Measurements from ENCODE around the gene BICDL2. TPM values are rescaled to one million over a fixed set of nuclear protein-coding genes. Genes with fewer than 3 reads are reported as not detected.
A peak's percentile ranks its signal among the peaks of the same experiment; 100 is the strongest.

BICDL2 gene
- total RNA-seq, 2 donors from 2014 or later, result 91.8 to 107 TPM

- no peak for DNase-seq
- intact Hi-C loops (cut with DNase I, micrococcal nuclease), result no loop called here
- ATAC-seq, result no peak
Observed at GRCh38 chr16:3019594-3020246, 17.0 kb downstream of the BICDL2 start.

- ATAC-seq (no peak), DNase-seq (peak; percentile 31 to 51)
- intact Hi-C loops (cut with DNase I, micrococcal nuclease), result no loop called here
Observed at GRCh38 chr16:3017794-3018506, 18.8 kb downstream of the BICDL2 start, which contains the start of gene CLDN6. Gene CLDN6 (minus strand): TSS chr16:3018183. CDS start chr16:3016021, 2,162 bp downstream.

- DNase-seq, result no peak
- ATAC-seq, result no peak
- intact Hi-C loops (cut with DNase I, micrococcal nuclease), result no loop called here
Observed at GRCh38 chr16:3017344-3017743, 19.4 kb downstream of the BICDL2 start.

- ATAC-seq (no peak), DNase-seq (no peak)
- intact Hi-C loops (cut with DNase I, micrococcal nuclease), result no loop called here
Observed at GRCh38 chr16:3015865-3016521, 20.8 kb downstream of the BICDL2 start.

- no peak for DNase-seq
- ATAC-seq, result no peak
- intact Hi-C loops (cut with DNase I, micrococcal nuclease), result no loop called here
Observed at GRCh38 chr16:3014971-3015370, 21.8 kb downstream of the BICDL2 start.

GRCh38 chr16:3013998-3014690 lies 22.6 kb downstream of the BICDL2 start:
- intact Hi-C loops (cut with DNase I, micrococcal nuclease), result no loop called here
- DNase-seq, result no peak
- ATAC-seq, result no peak

- intact Hi-C loops (cut with DNase I, micrococcal nuclease), result no loop called here
- DNase-seq (no peak), ATAC-seq (no peak)
Observed at GRCh38 chr16:3013491-3013951, 23.2 kb downstream of the BICDL2 start.

GRCh38 chr16:3012828-3013420 lies 23.8 kb downstream of the BICDL2 start, which contains the start of gene CLDN9:
Gene CLDN9 (plus strand): TSS chr16:3012923. CDS start chr16:3013363, 440 bp downstream.
- ATAC-seq (peak; percentile 71), DNase-seq (peak in 1 of 2 donors; percentile 68)
- intact Hi-C loops (cut with DNase I, micrococcal nuclease), result no loop called here

GRCh38 chr16:3012246-3012645 lies 24.5 kb downstream of the BICDL2 start:
- ATAC-seq, result no peak
- intact Hi-C loops (cut with DNase I, micrococcal nuclease), result no loop called here
- DNase-seq, result no peak

GRCh38 chr16:3010510-3010909 lies 26.2 kb downstream of the BICDL2 start:
- intact Hi-C loops (cut with DNase I, micrococcal nuclease), result no loop called here
- no peak for DNase-seq
- ATAC-seq, result no peak

- no peak for ATAC-seq
- intact Hi-C loops (cut with DNase I, micrococcal nuclease), result no loop called here
- peak in 1 of 2 donors; percentile 39 for DNase-seq
Observed at GRCh38 chr16:3009568-3010390, 27.0 kb downstream of the BICDL2 start.

GRCh38 chr16:3008690-3009037 lies 28.1 kb downstream of the BICDL2 start:
- DNase-seq (no peak), ATAC-seq (no peak)
- intact Hi-C loops (cut with DNase I, micrococcal nuclease), result no loop called here

GRCh38 chr16:3007957-3008689 lies 28.6 kb downstream of the BICDL2 start:
- ATAC-seq (no peak), DNase-seq (peak in 1 of 2 donors; percentile 46)
- intact Hi-C loops (cut with DNase I, micrococcal nuclease), result no loop called here

GRCh38 chr16:3007059-3007956 lies 29.4 kb downstream of the BICDL2 start:
- DNase-seq (peak; percentile 78 to 87), ATAC-seq (peak; percentile 64)
- intact Hi-C loops (cut with DNase I, micrococcal nuclease), result no loop called here

- peak; percentile 11 for ATAC-seq
- intact Hi-C loops (cut with DNase I, micrococcal nuclease), result no loop called here
- peak; percentile 76 to 78 for DNase-seq
Observed at GRCh38 chr16:3004781-3005284, 31.9 kb downstream of the BICDL2 start.

GRCh38 chr16:3004319-3004718 lies 32.4 kb downstream of the BICDL2 start:
- peak in 1 of 2 donors; percentile 43 for DNase-seq
- no peak for ATAC-seq
- intact Hi-C loops (cut with DNase I, micrococcal nuclease), result no loop called here

Measured in left colon (tissue), 2 donors.